Gastroesophageal sphincter (tissue), 3 donors: ENCODE results near the gene AUTS2.

Experiments
- CTCF ChIP-seq, 4 experiments: fragments of 200-600 bp in 2 of 4; fragments of 450-650 bp in 2 of 4; sonication (generic) in 1 of 4; IDR thresholded peaks; one replicate each; pipeline ENCODE4 v1.5.1; 2017 to 2019; ENCODE audit warnings: antibody characterized with exemption in 4 of 4, mild to moderate bottlenecking in 2 of 4, moderate library complexity in 2 of 4
- EP300 ChIP-seq: sonication (generic); formaldehyde crosslinking; IDR thresholded peaks from one replicate; pipeline ENCODE4 v1.6.1; 2017; ENCODE audit warnings: antibody characterized with exemption, mild to moderate bottlenecking
- POLR2AphosphoS5 ChIP-seq: sonication (generic); formaldehyde crosslinking; IDR thresholded peaks from one replicate; pipeline ENCODE4 v1.6.1; 2017; ENCODE audit warnings: antibody characterized with exemption

- TF ChIP-seq CTCF (IDR thresholded peaks at IDR 0.05), result no peak
- TF ChIP-seq POLR2AphosphoS5, result no peak
- TF ChIP-seq EP300, result no peak
These were observed 554.0 kb downstream of the AUTS2 start for GRCh38 chr7:70152313-70152712.
